Mesenchymal stem cell (in vitro differentiated cells and primary cell): ENCODE results near the gene NLRP12. TPM values are rescaled to one million over a fixed set of nuclear protein-coding genes. Genes with fewer than 3 reads are reported as not detected.

Source experiments
- DNase-seq: peaks from one replicate; pipeline ENCODE4 v3.0.0-alpha.2; 2013
- H2AFZ ChIP-seq: one replicate; pipeline ENCODE4 v1.6.1; 2013; ENCODE audit warnings: low read depth, mild to moderate bottlenecking, control low read depth, inconsistent platforms, low read length, moderate library complexity
- H2AK5ac ChIP-seq: 2 replicates; pipeline ENCODE4 v1.6.1; 2013; ENCODE audit warnings: low read length, moderate library complexity, mild to moderate bottlenecking, inconsistent platforms; ENCODE audit not compliant: severe bottlenecking
- H2BK120ac ChIP-seq: one replicate; pipeline ENCODE4 v1.6.1; 2013; ENCODE audit warnings: low read depth, mild to moderate bottlenecking, inconsistent platforms, low read length, moderate library complexity
- H2BK12ac ChIP-seq, 2 experiments: one replicate each; pipeline ENCODE4 v1.6.1; 2013; ENCODE audit warnings: inconsistent platforms in 2 of 2, low read length in 2 of 2, mild to moderate bottlenecking in 2 of 2, moderate library complexity in 2 of 2, control low read depth in 1 of 2
- H2BK15ac ChIP-seq: one replicate; pipeline ENCODE4 v1.6.1; 2013; ENCODE audit warnings: mild to moderate bottlenecking, low read depth, inconsistent platforms; ENCODE audit not compliant: poor library complexity, severe bottlenecking
- H2BK5ac ChIP-seq: 2 replicates; pipeline ENCODE4 v1.6.1; 2013; ENCODE audit warnings: low read depth, mild to moderate bottlenecking, low read length, control low read depth, inconsistent platforms; ENCODE audit not compliant: poor library complexity, severe bottlenecking
- H3K14ac ChIP-seq, 2 experiments: one replicate each; pipeline ENCODE4 v1.6.1; 2013; ENCODE audit warnings: inconsistent platforms in 2 of 2, low read length in 2 of 2, control low read depth in 1 of 2, mild to moderate bottlenecking in 1 of 2, moderate library complexity in 1 of 2
- H3K18ac ChIP-seq, 2 experiments: one replicate each; pipeline ENCODE4 v1.6.1; 2013; ENCODE audit warnings: inconsistent platforms in 2 of 2, low read length in 2 of 2, control low read depth in 1 of 2, low read depth in 1 of 2, mild to moderate bottlenecking in 1 of 2
- H3K23ac ChIP-seq, 2 experiments: one replicate each; pipeline ENCODE4 v1.6.1; 2013; ENCODE audit warnings: inconsistent platforms in 2 of 2, low read length in 2 of 2, mild to moderate bottlenecking in 2 of 2, moderate library complexity in 2 of 2, control low read depth in 1 of 2
- H3K27ac ChIP-seq: 2 replicates; pipeline ENCODE4 v1.5.1; 2013; ENCODE audit warnings: mild to moderate bottlenecking, moderate library complexity, low read length, control low read depth, inconsistent platforms; ENCODE audit not compliant: poor library complexity, severe bottlenecking
- H3K27me3 ChIP-seq, 2 experiments: 2 replicates each; pipeline versions ENCODE4 v1.6.1 to v1.7.0; 2013; ENCODE audit warnings: low read length in 2 of 2, mild to moderate bottlenecking in 2 of 2, moderate library complexity in 2 of 2, control low read depth in 1 of 2, inconsistent platforms in 1 of 2; ENCODE audit not compliant: control insufficient read depth in 1 of 2, insufficient read depth in 1 of 2
- H3K36me3 ChIP-seq, 2 experiments: 2 replicates each; pipeline versions ENCODE4 v1.6.1 to v1.7.0; 2013; ENCODE audit warnings: low read length in 2 of 2, control low read depth in 1 of 2, inconsistent platforms in 1 of 2, low read depth in 1 of 2, mild to moderate bottlenecking in 1 of 2; ENCODE audit not compliant: insufficient read depth in 2 of 2, control insufficient read depth in 1 of 2
- H3K4ac ChIP-seq, 2 experiments: one replicate each; pipeline ENCODE4 v1.6.1; 2013; ENCODE audit warnings: inconsistent platforms in 2 of 2, low read length in 2 of 2, mild to moderate bottlenecking in 2 of 2, moderate library complexity in 2 of 2, control low read depth in 1 of 2, low read depth in 1 of 2
- H3K4me1 ChIP-seq: 2 replicates; pipeline ENCODE4 v1.6.1; 2013; ENCODE audit warnings: low read depth, low read length, control low read depth; ENCODE audit not compliant: control insufficient read depth, insufficient read depth
- H3K4me2 ChIP-seq: 2 replicates; pipeline ENCODE4 v1.6.1; 2013; ENCODE audit warnings: low read length, mild to moderate bottlenecking, inconsistent platforms; ENCODE audit not compliant: poor library complexity, severe bottlenecking
- H3K4me3 ChIP-seq, 2 experiments: 2 replicates each; pipeline versions ENCODE4 v1.5.1 to v1.7.0; 2013; ENCODE audit warnings: low read length in 2 of 2, mild to moderate bottlenecking in 2 of 2, control low read depth in 1 of 2, low read depth in 1 of 2; ENCODE audit not compliant: insufficient read depth in 1 of 2
- H3K79me1 ChIP-seq: replicated peaks from 2 replicates; pipeline ENCODE4 v1.6.1; 2013; ENCODE audit warnings: mild to moderate bottlenecking, control low read depth, low read length, inconsistent platforms; ENCODE audit not compliant: poor library complexity, severe bottlenecking
- H3K9ac ChIP-seq: 2 replicates; pipeline ENCODE4 v1.7.0; 2013; ENCODE audit warnings: mild to moderate bottlenecking, low read length, moderate library complexity
- H3K9me3 ChIP-seq: 2 replicates; pipeline ENCODE4 v1.7.0; 2013; ENCODE audit warnings: mild to moderate bottlenecking, low read length; ENCODE audit not compliant: control insufficient read depth
- H4K8ac ChIP-seq: one replicate; pipeline ENCODE4 v1.6.1; 2013; ENCODE audit warnings: inconsistent platforms, mild to moderate bottlenecking, low read length, moderate library complexity
- H4K91ac ChIP-seq: one replicate; pipeline ENCODE4 v1.6.1; 2013; ENCODE audit warnings: mild to moderate bottlenecking, low read length, inconsistent platforms
- WGBS: methylation state at CpG from one replicate; pipeline ENCODE4 v1.1.7; 2013; ENCODE audit warnings: mixed read lengths; 5-methylcytosine and 5-hydroxymethylcytosine counted together
- polyA plus RNA-seq, 2 experiments: library from polyadenylated mRNA; stranded (reverse); fragments of 200-250 nt; gene quantifications; one replicate each; pipeline ENCODE4 v1.2.3, GENCODE V29; 2013

NLRP12 gene, protein sequence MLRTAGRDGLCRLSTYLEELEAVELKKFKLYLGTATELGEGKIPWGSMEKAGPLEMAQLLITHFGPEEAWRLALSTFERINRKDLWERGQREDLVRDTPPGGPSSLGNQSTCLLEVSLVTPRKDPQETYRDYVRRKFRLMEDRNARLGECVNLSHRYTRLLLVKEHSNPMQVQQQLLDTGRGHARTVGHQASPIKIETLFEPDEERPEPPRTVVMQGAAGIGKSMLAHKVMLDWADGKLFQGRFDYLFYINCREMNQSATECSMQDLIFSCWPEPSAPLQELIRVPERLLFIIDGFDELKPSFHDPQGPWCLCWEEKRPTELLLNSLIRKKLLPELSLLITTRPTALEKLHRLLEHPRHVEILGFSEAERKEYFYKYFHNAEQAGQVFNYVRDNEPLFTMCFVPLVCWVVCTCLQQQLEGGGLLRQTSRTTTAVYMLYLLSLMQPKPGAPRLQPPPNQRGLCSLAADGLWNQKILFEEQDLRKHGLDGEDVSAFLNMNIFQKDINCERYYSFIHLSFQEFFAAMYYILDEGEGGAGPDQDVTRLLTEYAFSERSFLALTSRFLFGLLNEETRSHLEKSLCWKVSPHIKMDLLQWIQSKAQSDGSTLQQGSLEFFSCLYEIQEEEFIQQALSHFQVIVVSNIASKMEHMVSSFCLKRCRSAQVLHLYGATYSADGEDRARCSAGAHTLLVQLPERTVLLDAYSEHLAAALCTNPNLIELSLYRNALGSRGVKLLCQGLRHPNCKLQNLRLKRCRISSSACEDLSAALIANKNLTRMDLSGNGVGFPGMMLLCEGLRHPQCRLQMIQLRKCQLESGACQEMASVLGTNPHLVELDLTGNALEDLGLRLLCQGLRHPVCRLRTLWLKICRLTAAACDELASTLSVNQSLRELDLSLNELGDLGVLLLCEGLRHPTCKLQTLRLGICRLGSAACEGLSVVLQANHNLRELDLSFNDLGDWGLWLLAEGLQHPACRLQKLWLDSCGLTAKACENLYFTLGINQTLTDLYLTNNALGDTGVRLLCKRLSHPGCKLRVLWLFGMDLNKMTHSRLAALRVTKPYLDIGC
- polyA plus RNA-seq (2013, experiment 1 of 2): not detected
- polyA plus RNA-seq (2013, experiment 2 of 2): not detected

DNA sequence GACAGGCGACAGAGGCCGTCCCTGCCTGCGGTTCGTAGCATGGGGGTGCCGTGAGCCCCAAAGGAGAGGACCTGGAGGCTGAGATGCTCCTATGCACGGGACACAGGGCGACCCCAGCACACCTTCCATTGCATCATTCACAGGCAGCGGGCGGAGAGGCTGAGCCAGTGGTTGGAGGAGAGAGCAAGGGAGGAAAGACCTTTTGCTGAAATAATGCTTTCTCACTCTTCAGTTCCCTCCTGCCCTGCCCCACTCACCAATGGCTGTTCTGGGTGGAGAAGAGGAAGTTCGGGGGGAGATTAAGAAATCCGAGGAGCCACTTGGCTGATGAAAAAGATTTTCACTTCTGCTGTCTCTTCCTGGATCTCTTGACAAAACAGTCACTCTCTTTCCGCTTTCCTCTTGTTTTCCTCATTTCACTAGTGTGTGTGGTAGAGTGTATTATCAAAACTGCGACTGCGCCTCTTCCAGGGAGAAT lies at the start of gene NLRP12:
Gene NLRP12 (minus strand): TSS at position 181 of the 478 bp plus-strand sequence. CDS start 140 bp downstream, at position 41.
- 83% methylated on average over 9 of the region's 14 CpGs for WGBS
- Histone ChIP-seq H4K91ac (no peak within 1 kb of the TSS), H3K4me2 (no peak within 1 kb of the TSS), H2BK5ac (no peak within 1 kb of the TSS), H3K27ac (no peak within 1 kb of the TSS), H3K79me1 (no peaks in the 10 kb centered on the region), H3K27me3 (peaks cover 0 to 16% of the 10 kb centered on the region in 2 experiments), H3K14ac (no peak within 1 kb of the TSS), H2BK12ac (no peak within 1 kb of the TSS), H2BK120ac (no peak within 1 kb of the TSS), H2AK5ac (no peak within 1 kb of the TSS), H4K8ac (no peak within 1 kb of the TSS), H2BK15ac (no peak within 1 kb of the TSS), H3K4me1 (no peaks in the 10 kb centered on the region), H3K18ac (no peak within 1 kb of the TSS), H3K36me3 (no peaks in the 10 kb centered on the region), H2AFZ (no peak within 1 kb of the TSS), H3K4me3 (no peak within 1 kb of the TSS), H3K9me3 (no peaks in the 10 kb centered on the region), H3K4ac (no peak within 1 kb of the TSS), H3K23ac (no peak within 1 kb of the TSS), H3K9ac (no peak within 1 kb of the TSS)
- DNase-seq: no peak

DNA sequence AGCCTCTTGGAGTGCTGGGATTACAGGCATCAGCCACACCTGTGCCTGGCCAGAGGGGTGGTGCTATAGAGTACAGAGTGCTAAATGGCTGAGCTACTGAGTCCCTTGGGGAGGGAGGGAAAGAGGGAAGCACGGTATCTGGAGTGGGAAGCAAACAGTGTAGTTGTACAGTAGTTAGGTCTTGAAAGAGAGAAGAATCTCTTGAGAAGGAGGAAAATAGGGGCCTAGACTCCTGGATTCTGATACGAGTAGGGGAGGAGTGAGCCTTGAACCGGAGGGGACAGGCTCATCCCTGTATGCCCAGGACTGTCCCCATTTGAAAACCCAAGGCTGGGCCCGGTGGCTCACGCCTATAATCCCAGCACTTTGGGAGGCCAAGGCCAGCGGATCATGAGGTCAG lies 48.6 kb upstream of the NLRP12 start:
- no peaks in the 10 kb centered on the region for H3K9me3 ChIP-seq
- H2BK5ac ChIP-seq: no peak overlapping the region
- no peak overlapping the region for H4K8ac ChIP-seq
- no peak overlapping the region for H3K4me3 ChIP-seq
- H2BK120ac ChIP-seq: no peak overlapping the region
- peak; percentile 51 for DNase-seq
- WGBS: 98% methylated on average over 6 of the region's 6 CpGs
- no peak overlapping the region for H2AFZ ChIP-seq
- H3K18ac ChIP-seq: no peak overlapping the region
- H3K4me1 ChIP-seq: peaks cover 11% of the 10 kb centered on the region
- H4K91ac ChIP-seq: no peak overlapping the region
- H3K36me3 ChIP-seq: peaks cover 37% of the 10 kb centered on the region in 2 experiments
- no peak overlapping the region for H3K23ac ChIP-seq
- no peak overlapping the region for H3K27ac ChIP-seq
- H3K79me1 ChIP-seq: peaks cover 20% of the 10 kb centered on the region
- H2BK15ac ChIP-seq: no peak overlapping the region
- H3K9ac ChIP-seq: peak overlapping the region; percentile 38
- no peak overlapping the region for H3K14ac ChIP-seq
- no peak overlapping the region for H2BK12ac ChIP-seq
- H3K4me2 ChIP-seq: no peak overlapping the region
- H3K4ac ChIP-seq: no peak overlapping the region
- no peak overlapping the region for H2AK5ac ChIP-seq
- H3K27me3 ChIP-seq: no peaks in the 10 kb centered on the region

DNA sequence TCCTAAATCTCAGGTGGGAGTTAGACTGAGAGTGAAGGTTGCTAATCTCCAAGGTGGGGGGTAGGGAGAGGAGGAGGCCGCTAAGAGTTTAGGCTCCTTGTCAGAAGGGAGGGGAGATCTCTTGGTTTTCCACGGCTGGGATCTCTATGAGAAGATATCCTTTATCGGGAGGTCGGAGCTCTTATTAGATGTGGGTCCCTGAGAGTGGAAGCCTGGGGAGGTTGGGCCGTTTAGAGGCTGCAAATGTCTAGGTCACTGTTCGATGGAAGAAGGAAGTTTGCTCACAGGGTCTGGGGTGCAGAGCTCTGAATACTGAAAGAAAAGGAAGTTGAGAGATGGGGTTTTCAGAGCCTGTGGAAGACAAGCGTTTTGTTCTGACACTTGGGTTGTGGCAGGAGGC lies 47.3 kb upstream of the NLRP12 start:
- Histone ChIP-seq H2BK5ac (no peak overlapping the region), H3K14ac (no peak overlapping the region), H3K4me2 (no peak overlapping the region), H2AFZ (no peak overlapping the region), H2BK12ac (no peak overlapping the region), H3K18ac (no peak overlapping the region), H3K9ac (peak overlapping the region; percentile 54), H4K91ac (no peak overlapping the region), H3K23ac (no peak overlapping the region), H3K4me3 (no peak overlapping the region), H3K36me3 (peaks cover 32 to 35% of the 10 kb centered on the region in 2 experiments), H3K27ac (no peak overlapping the region), H2AK5ac (no peak overlapping the region), H3K9me3 (no peaks in the 10 kb centered on the region), H3K4ac (no peak overlapping the region), H2BK120ac (no peak overlapping the region), H3K79me1 (peaks cover 20% of the 10 kb centered on the region), H3K27me3 (no peaks in the 10 kb centered on the region), H2BK15ac (no peak overlapping the region), H4K8ac (no peak overlapping the region), H3K4me1 (peaks cover 18% of the 10 kb centered on the region)
- WGBS: 91% methylated on average over 6 of the region's 7 CpGs
- peak; percentile 51 for DNase-seq
